GM23338 (cell line): ENCODE results near the gene OR51A4. TPM values are rescaled to one million over a fixed set of nuclear protein-coding genes. Genes with fewer than 3 reads are reported as not detected.

Experiments
- ATAC-seq: fragments of 200-7000 bp; cut with Tn5 transposase; 3 replicates; pipeline ENCODE4 v1.9.1; 2020
- DNase-seq: peaks from one replicate; pipeline ENCODE4 v3.0.0-alpha.2; 2015; ENCODE audit warnings: low spot score
- H2AFZ ChIP-seq: fragments of 200-600 bp; sonication (generic); 2 replicates; pipeline ENCODE4 v1.8.0; 2016; ENCODE audit warnings: antibody characterized with exemption, mild to moderate bottlenecking, moderate library complexity
- H3F3A ChIP-seq: fragments of 200-600 bp; sonication (generic); replicated peaks from 2 replicates; pipeline ENCODE4 v1.8.0; 2017; ENCODE audit warnings: antibody characterized with exemption, mixed run types, low read depth
- H3K27ac ChIP-seq: fragments of 200-600 bp; sonication (generic); 2 replicates; pipeline ENCODE4 v1.6.1; 2016; ENCODE audit warnings: low read depth
- H3K27me3 ChIP-seq: fragments of 200-600 bp; sonication (generic); 2 replicates; pipeline ENCODE4 v1.8.0; 2016; ENCODE audit warnings: mild to moderate bottlenecking, mixed run types, moderate library complexity; ENCODE audit not compliant: insufficient read depth
- H3K36me3 ChIP-seq: fragments of 200-600 bp; sonication (generic); 2 replicates; pipeline ENCODE4 v1.8.0; 2016; ENCODE audit warnings: mild to moderate bottlenecking; ENCODE audit not compliant: insufficient read depth
- H3K4me1 ChIP-seq: fragments of 200-600 bp; sonication (generic); 2 replicates; pipeline ENCODE4 v1.8.0; 2016; ENCODE audit warnings: mild to moderate bottlenecking, moderate library complexity; ENCODE audit not compliant: insufficient read depth
- H3K4me2 ChIP-seq: fragments of 200-600 bp; sonication (generic); 2 replicates; pipeline ENCODE4 v1.7.1; 2017; ENCODE audit warnings: mixed run types
- H3K4me3 ChIP-seq: fragments of 200-600 bp; sonication (generic); 2 replicates; pipeline ENCODE4 v1.6.1; 2016; ENCODE audit warnings: mixed run types
- H3K79me2 ChIP-seq: fragments of 200-600 bp; sonication (generic); replicated peaks from 2 replicates; pipeline ENCODE4 v1.8.0; 2017; ENCODE audit warnings: mild to moderate bottlenecking; ENCODE audit not compliant: insufficient read depth
- H3K9me2 ChIP-seq: fragments of 200-600 bp; sonication (generic); 2 replicates; pipeline ENCODE4 v1.8.0; 2017; ENCODE audit not compliant: insufficient read depth
- H4K20me1 ChIP-seq: fragments of 200-600 bp; sonication (generic); replicated peaks from 2 replicates; pipeline ENCODE4 v1.8.0; 2017; ENCODE audit warnings: mild to moderate bottlenecking; ENCODE audit not compliant: insufficient read depth
- H3K27ac Mint-ChIP-seq: 2 replicates; pipeline ENCODE4 v1.8.0; 2020; ENCODE audit warnings: inconsistent platforms, mild to moderate bottlenecking, moderate library complexity, mixed read lengths
- H3K27me3 Mint-ChIP-seq: 3 replicates; pipeline ENCODE4 v1.8.0; 2022; ENCODE audit warnings: low read depth, mild to moderate bottlenecking, moderate library complexity, mixed read lengths, inconsistent platforms; ENCODE audit not compliant: insufficient read depth, poor library complexity
- H3K36me3 Mint-ChIP-seq: 3 replicates; pipeline ENCODE4 v1.8.0; 2021; ENCODE audit warnings: low read depth, mild to moderate bottlenecking, inconsistent platforms, moderate library complexity, mixed read lengths
- H3K4me1 Mint-ChIP-seq: 3 replicates; pipeline ENCODE4 v1.8.0; 2020; ENCODE audit warnings: mild to moderate bottlenecking, inconsistent platforms, mixed read lengths
- H3K4me3 Mint-ChIP-seq: 3 replicates; pipeline ENCODE4 v1.8.0; 2021; ENCODE audit warnings: moderate library complexity, mild to moderate bottlenecking, inconsistent platforms, mixed read lengths
- H3K9me3 Mint-ChIP-seq: 3 replicates; pipeline ENCODE4 v1.8.0; 2020; ENCODE audit warnings: moderate library complexity, mild to moderate bottlenecking, inconsistent platforms, mixed read lengths
- CREB1 ChIP-seq: fragments of 250-450 bp; sonication (Bioruptor Pico); IDR thresholded peaks from 2 replicates; pipeline ENCODE4 v1.5.0; 2020; ENCODE audit warnings: low read depth, mild to moderate bottlenecking, moderate library complexity
- ETS1 ChIP-seq: IDR thresholded peaks from 2 replicates; pipeline ENCODE4 v1.6.1; 2016; ENCODE audit warnings: antibody characterized with exemption
- EZH2 ChIP-seq: fragments of 200-600 bp; sonication (generic); IDR thresholded peaks from one replicate; pipeline ENCODE4 v1.8.0; 2017; ENCODE audit warnings: antibody characterized with exemption, mild to moderate bottlenecking, low read depth; ENCODE audit not compliant: unreplicated experiment
- EZH2phosphoT487 ChIP-seq: fragments of 200-600 bp; sonication (generic); IDR thresholded peaks from one replicate; pipeline ENCODE4 v1.8.1; 2018; ENCODE audit warnings: antibody characterized with exemption; ENCODE audit not compliant: unreplicated experiment
- JUNB ChIP-seq: IDR thresholded peaks from one replicate; pipeline ENCODE4 v1.6.1; 2016; ENCODE audit warnings: antibody characterized with exemption; ENCODE audit not compliant: unreplicated experiment
- NANOG ChIP-seq: IDR thresholded peaks from 2 replicates; pipeline ENCODE4 v1.6.1; 2016; ENCODE audit warnings: antibody characterized with exemption, borderline replicate concordance
- POLR2AphosphoS5 ChIP-seq: IDR thresholded peaks from 2 replicates; pipeline ENCODE4 v1.6.1; 2016; ENCODE audit warnings: antibody characterized with exemption, low read depth
- STAT1 ChIP-seq: IDR thresholded peaks from one replicate; pipeline ENCODE4 v1.6.1; 2016; ENCODE audit warnings: antibody characterized with exemption; ENCODE audit not compliant: unreplicated experiment
- ZNF114 ChIP-seq: fragments of 250-450 bp; sonication (Bioruptor Pico); IDR thresholded peaks from 2 replicates; pipeline ENCODE4 v1.5.0; 2020; ENCODE audit warnings: mild to moderate bottlenecking, moderate library complexity
- ZNF462 ChIP-seq: fragments of 250-450 bp; sonication (Bioruptor Pico); IDR thresholded peaks from 2 replicates; pipeline ENCODE4 v1.5.0; 2020; ENCODE audit warnings: mild to moderate bottlenecking, moderate library complexity
- polyA plus RNA-seq: library from polyadenylated mRNA; unstranded; fragments of >200 nt; fragmentation: Nextera tagmentation; extraction: Ambion mirVana; gene quantifications from 2 replicates; pipeline ENCODE4 v1.2.1, GENCODE V29; 2016
- total RNA-seq: library from RNA; depleted of rRNA; stranded (reverse); fragments of >200 nt; shearing (Covaris generic); gene quantifications from 2 replicates; pipeline ENCODE4 v1.2.3, GENCODE V29; 2014
- TF ChIP-seq, protein P1 (sequence below): IDR thresholded peaks from one replicate; pipeline ENCODE4 v1.6.1; 2018; ENCODE audit warnings: antibody characterized with exemption; ENCODE audit not compliant: unreplicated experiment
- TF ChIP-seq, protein P2 (sequence below), 2 experiments: fragments of 200-600 bp in 1 of 2; sonication (generic) in 1 of 2; conservative IDR thresholded peaks; 2 replicates each; pipeline versions ENCODE4 v1.5.1 to v1.6.1; 2016 to 2017; ENCODE audit warnings: antibody characterized with exemption in 2 of 2, low read depth in 2 of 2, mild to moderate bottlenecking in 2 of 2, moderate library complexity in 1 of 2

Gene OR51A4
- total and polyA plus RNA-seq, 2 experiments from 2014 or later: not detected

- no peaks in the 10 kb centered on the region for H3K36me3 ChIP-seq
- ATAC-seq: no peak
- peaks cover 4% of the 10 kb centered on the region; the same call in 1 of the 3 replicates for H3K4me1 Mint-ChIP-seq
Observed at GRCh38 chr11:4962816-4963215, 15.4 kb upstream of the OR51A4 start.

More at GRCh38 chr11:4962816-4963215, 15.4 kb upstream of the OR51A4 start:
- Histone ChIP-seq H3K4me1 (no peaks in the 10 kb centered on the region), H3K27me3 (no peaks in the 10 kb centered on the region), H3F3A (no peaks in the 10 kb centered on the region), H3K4me2 (no peak overlapping the region), H3K9me2 (no peaks in the 10 kb centered on the region), H3K79me2 (no peaks in the 10 kb centered on the region), H3K4me3 (no peak overlapping the region), H4K20me1 (no peaks in the 10 kb centered on the region), H2AFZ (no peak overlapping the region), H3K27ac (no peak overlapping the region)
- Mint-ChIP-seq H3K36me3 (no peaks in the 10 kb centered on the region), H3K27ac (no peak overlapping the region), H3K4me3 (no peak overlapping the region), H3K27me3 (no peaks in the 10 kb centered on the region), H3K9me3 (no peaks in the 10 kb centered on the region)
- DNase-seq: no peak
- TF ChIP-seq NANOG (no peak), POLR2AphosphoS5 (no peak), ETS1 (no peak), CREB1 (no peak), ZNF114 (no peak), EZH2phosphoT487 (no peak), ZNF462 (CRISPR knock-in tag) (no peak), JUNB (no peak), EZH2 (no peak), STAT1 (no peak)
- TF ChIP-seq, protein P1, sequence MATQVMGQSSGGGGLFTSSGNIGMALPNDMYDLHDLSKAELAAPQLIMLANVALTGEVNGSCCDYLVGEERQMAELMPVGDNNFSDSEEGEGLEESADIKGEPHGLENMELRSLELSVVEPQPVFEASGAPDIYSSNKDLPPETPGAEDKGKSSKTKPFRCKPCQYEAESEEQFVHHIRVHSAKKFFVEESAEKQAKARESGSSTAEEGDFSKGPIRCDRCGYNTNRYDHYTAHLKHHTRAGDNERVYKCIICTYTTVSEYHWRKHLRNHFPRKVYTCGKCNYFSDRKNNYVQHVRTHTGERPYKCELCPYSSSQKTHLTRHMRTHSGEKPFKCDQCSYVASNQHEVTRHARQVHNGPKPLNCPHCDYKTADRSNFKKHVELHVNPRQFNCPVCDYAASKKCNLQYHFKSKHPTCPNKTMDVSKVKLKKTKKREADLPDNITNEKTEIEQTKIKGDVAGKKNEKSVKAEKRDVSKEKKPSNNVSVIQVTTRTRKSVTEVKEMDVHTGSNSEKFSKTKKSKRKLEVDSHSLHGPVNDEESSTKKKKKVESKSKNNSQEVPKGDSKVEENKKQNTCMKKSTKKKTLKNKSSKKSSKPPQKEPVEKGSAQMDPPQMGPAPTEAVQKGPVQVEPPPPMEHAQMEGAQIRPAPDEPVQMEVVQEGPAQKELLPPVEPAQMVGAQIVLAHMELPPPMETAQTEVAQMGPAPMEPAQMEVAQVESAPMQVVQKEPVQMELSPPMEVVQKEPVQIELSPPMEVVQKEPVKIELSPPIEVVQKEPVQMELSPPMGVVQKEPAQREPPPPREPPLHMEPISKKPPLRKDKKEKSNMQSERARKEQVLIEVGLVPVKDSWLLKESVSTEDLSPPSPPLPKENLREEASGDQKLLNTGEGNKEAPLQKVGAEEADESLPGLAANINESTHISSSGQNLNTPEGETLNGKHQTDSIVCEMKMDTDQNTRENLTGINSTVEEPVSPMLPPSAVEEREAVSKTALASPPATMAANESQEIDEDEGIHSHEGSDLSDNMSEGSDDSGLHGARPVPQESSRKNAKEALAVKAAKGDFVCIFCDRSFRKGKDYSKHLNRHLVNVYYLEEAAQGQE: no peak
- TF ChIP-seq, protein P2, sequence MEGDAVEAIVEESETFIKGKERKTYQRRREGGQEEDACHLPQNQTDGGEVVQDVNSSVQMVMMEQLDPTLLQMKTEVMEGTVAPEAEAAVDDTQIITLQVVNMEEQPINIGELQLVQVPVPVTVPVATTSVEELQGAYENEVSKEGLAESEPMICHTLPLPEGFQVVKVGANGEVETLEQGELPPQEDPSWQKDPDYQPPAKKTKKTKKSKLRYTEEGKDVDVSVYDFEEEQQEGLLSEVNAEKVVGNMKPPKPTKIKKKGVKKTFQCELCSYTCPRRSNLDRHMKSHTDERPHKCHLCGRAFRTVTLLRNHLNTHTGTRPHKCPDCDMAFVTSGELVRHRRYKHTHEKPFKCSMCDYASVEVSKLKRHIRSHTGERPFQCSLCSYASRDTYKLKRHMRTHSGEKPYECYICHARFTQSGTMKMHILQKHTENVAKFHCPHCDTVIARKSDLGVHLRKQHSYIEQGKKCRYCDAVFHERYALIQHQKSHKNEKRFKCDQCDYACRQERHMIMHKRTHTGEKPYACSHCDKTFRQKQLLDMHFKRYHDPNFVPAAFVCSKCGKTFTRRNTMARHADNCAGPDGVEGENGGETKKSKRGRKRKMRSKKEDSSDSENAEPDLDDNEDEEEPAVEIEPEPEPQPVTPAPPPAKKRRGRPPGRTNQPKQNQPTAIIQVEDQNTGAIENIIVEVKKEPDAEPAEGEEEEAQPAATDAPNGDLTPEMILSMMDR (conservative IDR thresholded peaks at IDR 0.05; ENCODE audit: low read depth in 2 of 2): no peak
